ENCODE results near the gene DSCAML1.
A peak's percentile ranks its signal among the peaks of the same experiment; 100 is the strongest.

The DSCAML1 gene

GRCh38 chr11:117701781-117702180 is 95.2 kb downstream of the DSCAML1 start:
- TF ChIP-seq CTCF (IDR thresholded peaks at IDR 0.05; ENCODE audit: low read depth, low read length): no peak
- Histone ChIP-seq H3K27me3 (ENCODE audit: insufficient read depth, low read depth, severe bottlenecking) (no peaks in the 10 kb centered on the region), H3K9me3 (ENCODE audit: severe bottlenecking) (no peaks in the 10 kb centered on the region)

GRCh38 chr11:117700551-117700950 is 96.5 kb downstream of the DSCAML1 start:
- Histone ChIP-seq H3K36me3 (no peaks in the 10 kb centered on the region), H3K27me3 (ENCODE audit: insufficient read depth, low read depth, severe bottlenecking) (no peaks in the 10 kb centered on the region), H3K27ac (no peak overlapping the region), H3K4me3 (ENCODE audit: low read depth, low read length) (no peak overlapping the region), H3K9me3 (ENCODE audit: severe bottlenecking) (no peaks in the 10 kb centered on the region)
- TF ChIP-seq CTCF (IDR thresholded peaks at IDR 0.05; ENCODE audit: low read depth, low read length): no peak
- DNase-seq: no peak

More at GRCh38 chr11:117701781-117702180, 95.2 kb downstream of the DSCAML1 start:
- no peak for DNase-seq
- H3K36me3 ChIP-seq: no peaks in the 10 kb centered on the region
- H3K27ac ChIP-seq: no peak overlapping the region
- no peak overlapping the region for H3K4me3 ChIP-seq (ENCODE audit: low read depth, low read length)

- no peak for DNase-seq
- Histone ChIP-seq H3K36me3 (no peaks in the 10 kb centered on the region), H3K4me3 (ENCODE audit: low read depth, low read length) (no peak overlapping the region), H3K27me3 (ENCODE audit: insufficient read depth, low read depth, severe bottlenecking) (no peaks in the 10 kb centered on the region), H3K9me3 (ENCODE audit: severe bottlenecking) (no peaks in the 10 kb centered on the region), H3K27ac (no peak overlapping the region)
- TF ChIP-seq CTCF (IDR thresholded peaks at IDR 0.05; ENCODE audit: low read depth, low read length): no peak
These were observed 99.7 kb downstream of the DSCAML1 start for GRCh38 chr11:117697319-117697718.

GRCh38 chr11:117696540-117696939 is 100.5 kb downstream of the DSCAML1 start:
- H3K4me3 ChIP-seq (ENCODE audit: low read depth, low read length): no peak overlapping the region
- no peak overlapping the region for H3K27ac ChIP-seq
- no peaks in the 10 kb centered on the region for H3K9me3 ChIP-seq (ENCODE audit: severe bottlenecking)
- H3K27me3 ChIP-seq (ENCODE audit: insufficient read depth, low read depth, severe bottlenecking): no peaks in the 10 kb centered on the region
- H3K36me3 ChIP-seq: no peaks in the 10 kb centered on the region
- no peak for TF ChIP-seq CTCF (IDR thresholded peaks at IDR 0.05; ENCODE audit: low read depth, low read length)
- peak; percentile 65 for DNase-seq

GRCh38 chr11:117693344-117693743 is 103.7 kb downstream of the DSCAML1 start:
- Histone ChIP-seq H3K27me3 (ENCODE audit: insufficient read depth, low read depth, severe bottlenecking) (no peaks in the 10 kb centered on the region), H3K4me3 (ENCODE audit: low read depth, low read length) (no peak overlapping the region), H3K9me3 (ENCODE audit: severe bottlenecking) (no peaks in the 10 kb centered on the region), H3K36me3 (no peaks in the 10 kb centered on the region), H3K27ac (no peak overlapping the region)
- no peak for DNase-seq
- no peak for TF ChIP-seq CTCF (IDR thresholded peaks at IDR 0.05; ENCODE audit: low read depth, low read length)

GRCh38 chr11:117691516-117691915 is 105.5 kb downstream of the DSCAML1 start:
- no peak for TF ChIP-seq CTCF (IDR thresholded peaks at IDR 0.05; ENCODE audit: low read depth, low read length)
- no peak overlapping the region for H3K4me3 ChIP-seq (ENCODE audit: low read depth, low read length)
- H3K27me3 ChIP-seq (ENCODE audit: insufficient read depth, low read depth, severe bottlenecking): no peaks in the 10 kb centered on the region
- DNase-seq: no peak
- H3K27ac ChIP-seq: no peak overlapping the region
- no peaks in the 10 kb centered on the region for H3K9me3 ChIP-seq (ENCODE audit: severe bottlenecking)
- H3K36me3 ChIP-seq: no peaks in the 10 kb centered on the region

All from WERI-Rb-1 (cell line).